ENCODE results near the gene LRIG1.

Gene LRIG1

GRCh38 chr3:66381626-66382025, 119.2 kb downstream of the LRIG1 start:
- no peak for DNase-seq

GRCh38 chr3:66380200-66380932, 120.5 kb downstream of the LRIG1 start:
- no peak for DNase-seq

- no peak for DNase-seq
These were observed 121.3 kb downstream of the LRIG1 start for GRCh38 chr3:66379565-66379964.

GRCh38 chr3:66378256-66378655, 122.6 kb downstream of the LRIG1 start:
- DNase-seq = no peak

- no peak for DNase-seq
These were observed 123.0 kb downstream of the LRIG1 start for GRCh38 chr3:66377800-66378199.

- DNase-seq = no peak
These were observed 124.3 kb downstream of the LRIG1 start for GRCh38 chr3:66376568-66376967.

GRCh38 chr3:66372681-66373350, 128.0 kb downstream of the LRIG1 start:
- no peak for DNase-seq

- no peak for DNase-seq
These were observed 129.4 kb downstream of the LRIG1 start for GRCh38 chr3:66371432-66371831.

- no peak for DNase-seq
These were observed 130.6 kb downstream of the LRIG1 start for GRCh38 chr3:66370179-66370578.

- no peak for DNase-seq
These were observed 132.8 kb downstream of the LRIG1 start for GRCh38 chr3:66367979-66368378.

GRCh38 chr3:66366747-66367146, 134.1 kb downstream of the LRIG1 start:
- no peak for DNase-seq

- DNase-seq = no peak
These were observed 135.7 kb downstream of the LRIG1 start for GRCh38 chr3:66365080-66365479.

GRCh38 chr3:66363148-66363547, 137.7 kb downstream of the LRIG1 start:
- DNase-seq = no peak

GRCh38 chr3:66362541-66362941, 138.3 kb downstream of the LRIG1 start:
- no peak for DNase-seq

GRCh38 chr3:66361356-66361755, 139.5 kb downstream of the LRIG1 start:
- no peak for DNase-seq

GRCh38 chr3:66355997-66356396, 144.8 kb downstream of the LRIG1 start:
- DNase-seq = no peak

- no peak for DNase-seq
These were observed 145.4 kb downstream of the LRIG1 start for GRCh38 chr3:66355394-66355793.

- no peak for DNase-seq
These were observed 146.8 kb downstream of the LRIG1 start for GRCh38 chr3:66354001-66354400.

- no peak for DNase-seq
These were observed 147.3 kb downstream of the LRIG1 start for GRCh38 chr3:66353530-66353929.

- no peak for DNase-seq
These were observed 147.8 kb downstream of the LRIG1 start for GRCh38 chr3:66353039-66353438.

GRCh38 chr3:66350601-66351000, 150.2 kb downstream of the LRIG1 start:
- no peak for DNase-seq

GRCh38 chr3:66348704-66349103, 152.1 kb downstream of the LRIG1 start:
- DNase-seq = no peak

- DNase-seq = no peak
These were observed 155.8 kb downstream of the LRIG1 start for GRCh38 chr3:66344848-66345578.

GRCh38 chr3:66344391-66344811, 156.4 kb downstream of the LRIG1 start:
- DNase-seq = no peak
